Measurements from ENCODE around the gene DAAM1.

The DAAM1 gene

GRCh38 chr14:59398841-59399240 lies 210.4 kb downstream of the DAAM1 start:
- TF ChIP-seq CTCF (IDR thresholded peaks at IDR 0.05) = no peak

GRCh38 chr14:59406454-59407245 lies 218.2 kb downstream of the DAAM1 start:
- Histone ChIP-seq H3K27me3 (ENCODE audit: control insufficient read depth, insufficient read depth, low read length) (no peaks in the 10 kb centered on the region), H2AFZ (peak overlapping the region; percentile 84), H3K4me1 (peaks cover 17% of the 10 kb centered on the region), H3K27ac (peak overlapping the region; percentile 83), H3K4me3 (ENCODE audit: low read depth, low read length) (no peak overlapping the region), H3K9ac (no peak overlapping the region), H3K36me3 (ENCODE audit: control insufficient read depth, insufficient read depth, low read length) (no peaks in the 10 kb centered on the region), H3K79me2 (no peaks in the 10 kb centered on the region), H3K4me2 (ENCODE audit: low read length) (peak overlapping the region; percentile 40), H3K9me3 (ENCODE audit: control insufficient read depth, low read length) (no peaks in the 10 kb centered on the region)
- TF ChIP-seq CTCF (IDR thresholded peaks at IDR 0.05) = no peak

More at GRCh38 chr14:59398841-59399240, 210.4 kb downstream of the DAAM1 start:
- H2AFZ ChIP-seq = no peak overlapping the region
- H3K4me1 ChIP-seq = no peaks in the 10 kb centered on the region
- no peaks in the 10 kb centered on the region for H3K9me3 ChIP-seq (ENCODE audit: control insufficient read depth, low read length)
- no peak overlapping the region for H3K9ac ChIP-seq
- H3K79me2 ChIP-seq = no peaks in the 10 kb centered on the region
- H3K27me3 ChIP-seq (ENCODE audit: control insufficient read depth, insufficient read depth, low read length) = no peaks in the 10 kb centered on the region
- H3K4me2 ChIP-seq (ENCODE audit: low read length) = no peak overlapping the region
- H3K36me3 ChIP-seq (ENCODE audit: control insufficient read depth, insufficient read depth, low read length) = no peaks in the 10 kb centered on the region
- no peak overlapping the region for H3K4me3 ChIP-seq (ENCODE audit: low read depth, low read length)
- H3K27ac ChIP-seq = no peak overlapping the region

GRCh38 chr14:59407246-59408010 lies 219.0 kb downstream of the DAAM1 start:
- no peak for TF ChIP-seq CTCF (IDR thresholded peaks at IDR 0.05)
- no peak overlapping the region for H3K4me3 ChIP-seq (ENCODE audit: low read depth, low read length)
- peak overlapping the region; percentile 40 for H3K4me2 ChIP-seq (ENCODE audit: low read length)
- H3K27ac ChIP-seq = peak overlapping the region; percentile 83
- H3K9ac ChIP-seq = no peak overlapping the region
- no peaks in the 10 kb centered on the region for H3K79me2 ChIP-seq
- H2AFZ ChIP-seq = peak overlapping the region; percentile 84
- H3K27me3 ChIP-seq (ENCODE audit: control insufficient read depth, insufficient read depth, low read length) = no peaks in the 10 kb centered on the region
- H3K4me1 ChIP-seq = peaks cover 17% of the 10 kb centered on the region
- no peaks in the 10 kb centered on the region for H3K9me3 ChIP-seq (ENCODE audit: control insufficient read depth, low read length)
- no peaks in the 10 kb centered on the region for H3K36me3 ChIP-seq (ENCODE audit: control insufficient read depth, insufficient read depth, low read length)

GRCh38 chr14:59415836-59416602 lies 227.6 kb downstream of the DAAM1 start:
- H3K9me3 ChIP-seq (ENCODE audit: control insufficient read depth, low read length) = no peaks in the 10 kb centered on the region
- no peaks in the 10 kb centered on the region for H3K27me3 ChIP-seq (ENCODE audit: control insufficient read depth, insufficient read depth, low read length)
- no peak overlapping the region for H3K9ac ChIP-seq
- no peak overlapping the region for H3K27ac ChIP-seq
- H3K4me2 ChIP-seq (ENCODE audit: low read length) = no peak overlapping the region
- no peak overlapping the region for H3K4me3 ChIP-seq (ENCODE audit: low read depth, low read length)
- H2AFZ ChIP-seq = no peak overlapping the region
- H3K4me1 ChIP-seq = no peaks in the 10 kb centered on the region
- H3K36me3 ChIP-seq (ENCODE audit: control insufficient read depth, insufficient read depth, low read length) = no peaks in the 10 kb centered on the region
- no peaks in the 10 kb centered on the region for H3K79me2 ChIP-seq
- TF ChIP-seq CTCF (IDR thresholded peaks at IDR 0.05) = no peak
